Measurements from ENCODE around the gene FHOD1.

DNA sequence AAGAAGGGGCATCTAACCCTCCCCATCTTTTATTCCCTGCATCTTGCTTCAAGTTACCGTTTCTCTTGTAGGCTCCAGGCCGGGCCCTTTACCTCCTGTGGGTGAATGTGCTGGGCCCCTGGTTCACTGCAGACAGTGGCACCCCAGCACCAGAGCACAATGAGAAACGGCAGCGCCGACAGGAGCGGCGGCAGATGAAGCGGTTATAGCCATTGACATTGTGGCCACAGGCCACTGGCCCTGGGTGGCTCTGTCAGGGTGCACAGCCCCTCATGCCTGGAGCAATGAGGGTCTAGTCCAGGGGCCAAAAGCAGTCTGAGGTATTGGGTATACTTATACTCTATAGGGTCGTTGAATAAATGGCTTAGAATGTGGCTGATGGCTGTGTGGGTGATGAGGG lies 18.4 kb downstream of the FHOD1 start:
- TF ChIP-seq EZH2 (IDR thresholded peaks at IDR 0.05; ENCODE audit: low read length, unreplicated experiment) (no peak), EZH2phosphoT487 (IDR thresholded peaks at IDR 0.05; ENCODE audit: borderline replicate concordance, low read length) (no peak), CTCF (conservative IDR thresholded peaks at IDR 0.05; ENCODE audit: low read depth, low read length) (no peak)
